ENCODE results near the gene ENG. TPM values are rescaled to one million over a fixed set of nuclear protein-coding genes. Genes with fewer than 3 reads are reported as not detected.

The ENG gene
- total RNA-seq = 76.0 TPM

GRCh38 chr9:127854184-127854806, at the start of gene ENG:
Gene ENG (minus strand): TSS chr9:127854658. CDS start chr9:127854355, 303 bp downstream.

GRCh38 chr9:127899128-127899943, 44.9 kb upstream of the ENG start, which contains the start of gene ST6GALNAC6:
Gene ST6GALNAC6 (minus strand): TSS chr9:127899603. CDS start chr9:127897981, 1,622 bp downstream.

GRCh38 chr9:127877566-127877998, 23.1 kb upstream of the ENG start, which contains the start of gene AK1:
Gene AK1 (minus strand): TSS chr9:127877675. CDS start chr9:127874617, 3,058 bp downstream.

GRCh38 chr9:127802576-127803443, 51.6 kb downstream of the ENG start, which contains the start of gene FPGS:
Gene FPGS (plus strand): TSS chr9:127802882. CDS start chr9:127802925, 43 bp downstream.

GRCh38 chr9:127785933-127786772, 68.3 kb downstream of the ENG start, which contains the start of gene CDK9:
Gene CDK9 (plus strand): TSS chr9:127786034. CDS start chr9:127786149, 115 bp downstream.

GRCh38 chr9:127778280-127779135, 76.0 kb downstream of the ENG start, which contains the start of gene SH2D3C:
Gene SH2D3C (minus strand): TSS chr9:127778666. CDS start chr9:127778627, 39 bp downstream.

Small RNA genes within 50 kb of the gene (small RNA-seq; reads per million reads assigned to genes)
- gene MIR4672 (ENCODE audit: low replicate concordance) (not detected), gene RF00019 (ENCODE audit: low replicate concordance) (not detected), gene RNA5SP296 (ENCODE audit: low replicate concordance) (not detected)

Other genes starting within 250 kb of the ENG start
- 19.2 TPM for gene STXBP1, start 242.4 kb downstream of the ENG start, total RNA-seq
- gene CFAP157, start 147.7 kb downstream of the ENG start, total RNA-seq = 1.5 TPM
- 16.2 TPM for gene PTRH1, start 139.0 kb downstream of the ENG start, total RNA-seq
- 0.18 TPM for gene TTC16, start 138.6 kb downstream of the ENG start, total RNA-seq
- gene TOR2A, start 119.4 kb downstream of the ENG start, total RNA-seq = 16.5 TPM
- 22.4 TPM for gene SH2D3C, start 76.0 kb downstream of the ENG start, total RNA-seq
- gene CDK9, start 68.6 kb downstream of the ENG start, total RNA-seq = 50.9 TPM
- 58.9 TPM for gene FPGS, start 51.8 kb downstream of the ENG start, total RNA-seq
- gene AK1, start 23.0 kb upstream of the ENG start, total RNA-seq = 79.2 TPM
- 31.2 TPM for gene ST6GALNAC6, start 44.9 kb upstream of the ENG start, total RNA-seq
- gene ST6GALNAC4, start 62.4 kb upstream of the ENG start, total RNA-seq = 28.8 TPM
- gene PIP5KL1, start 76.1 kb upstream of the ENG start, total RNA-seq = 2.3 TPM
- 15.9 TPM for gene DPM2, start 83.2 kb upstream of the ENG start, total RNA-seq
- 14.0 TPM for gene EEIG1, start 126.3 kb upstream of the ENG start, total RNA-seq
- 13.6 TPM for gene NAIF1, start 212.7 kb upstream of the ENG start, total RNA-seq
- 32.7 TPM for gene SLC25A25, start 213.6 kb upstream of the ENG start, total RNA-seq

All from metanephros (tissue), 2 donors.